Measurements from ENCODE around the gene BPIFB1.

DNA sequence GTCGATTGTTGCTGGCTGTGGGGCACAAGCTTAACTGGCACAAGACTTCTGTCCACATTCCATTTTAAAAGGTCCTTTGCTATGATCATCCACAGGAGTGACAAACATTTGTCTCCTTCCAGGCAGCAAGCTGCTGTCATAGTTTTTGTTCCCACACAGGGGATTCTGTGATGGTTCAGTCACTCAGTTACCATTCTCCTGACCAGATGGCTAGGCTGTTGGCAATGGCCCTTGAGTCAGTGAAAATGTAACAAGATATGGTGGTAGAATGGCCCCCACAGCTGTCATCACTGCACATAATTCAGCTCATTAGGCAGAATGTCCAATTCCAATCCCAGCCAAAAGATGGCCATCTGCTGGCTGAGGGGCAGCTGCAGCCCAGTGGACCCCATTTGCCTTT is 33.6 kb upstream of the BPIFB1 start:
- TF ChIP-seq, protein P1, sequence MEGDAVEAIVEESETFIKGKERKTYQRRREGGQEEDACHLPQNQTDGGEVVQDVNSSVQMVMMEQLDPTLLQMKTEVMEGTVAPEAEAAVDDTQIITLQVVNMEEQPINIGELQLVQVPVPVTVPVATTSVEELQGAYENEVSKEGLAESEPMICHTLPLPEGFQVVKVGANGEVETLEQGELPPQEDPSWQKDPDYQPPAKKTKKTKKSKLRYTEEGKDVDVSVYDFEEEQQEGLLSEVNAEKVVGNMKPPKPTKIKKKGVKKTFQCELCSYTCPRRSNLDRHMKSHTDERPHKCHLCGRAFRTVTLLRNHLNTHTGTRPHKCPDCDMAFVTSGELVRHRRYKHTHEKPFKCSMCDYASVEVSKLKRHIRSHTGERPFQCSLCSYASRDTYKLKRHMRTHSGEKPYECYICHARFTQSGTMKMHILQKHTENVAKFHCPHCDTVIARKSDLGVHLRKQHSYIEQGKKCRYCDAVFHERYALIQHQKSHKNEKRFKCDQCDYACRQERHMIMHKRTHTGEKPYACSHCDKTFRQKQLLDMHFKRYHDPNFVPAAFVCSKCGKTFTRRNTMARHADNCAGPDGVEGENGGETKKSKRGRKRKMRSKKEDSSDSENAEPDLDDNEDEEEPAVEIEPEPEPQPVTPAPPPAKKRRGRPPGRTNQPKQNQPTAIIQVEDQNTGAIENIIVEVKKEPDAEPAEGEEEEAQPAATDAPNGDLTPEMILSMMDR (IDR thresholded peaks at IDR 0.05) = no peak
- TF ChIP-seq POLR2A (IDR thresholded peaks at IDR 0.05) = no peak

Data from testis (tissue), 2 donors.